GM19455 (cell line): ENCODE data around the gene MMP23B.

Source experiments
- ATAC-seq: cut with Tn5 transposase; IDR thresholded peaks from one replicate; pipeline ENCODE4 v1.9.1; 2021; ENCODE audit not compliant: unreplicated experiment

Gene MMP23B

DNA sequence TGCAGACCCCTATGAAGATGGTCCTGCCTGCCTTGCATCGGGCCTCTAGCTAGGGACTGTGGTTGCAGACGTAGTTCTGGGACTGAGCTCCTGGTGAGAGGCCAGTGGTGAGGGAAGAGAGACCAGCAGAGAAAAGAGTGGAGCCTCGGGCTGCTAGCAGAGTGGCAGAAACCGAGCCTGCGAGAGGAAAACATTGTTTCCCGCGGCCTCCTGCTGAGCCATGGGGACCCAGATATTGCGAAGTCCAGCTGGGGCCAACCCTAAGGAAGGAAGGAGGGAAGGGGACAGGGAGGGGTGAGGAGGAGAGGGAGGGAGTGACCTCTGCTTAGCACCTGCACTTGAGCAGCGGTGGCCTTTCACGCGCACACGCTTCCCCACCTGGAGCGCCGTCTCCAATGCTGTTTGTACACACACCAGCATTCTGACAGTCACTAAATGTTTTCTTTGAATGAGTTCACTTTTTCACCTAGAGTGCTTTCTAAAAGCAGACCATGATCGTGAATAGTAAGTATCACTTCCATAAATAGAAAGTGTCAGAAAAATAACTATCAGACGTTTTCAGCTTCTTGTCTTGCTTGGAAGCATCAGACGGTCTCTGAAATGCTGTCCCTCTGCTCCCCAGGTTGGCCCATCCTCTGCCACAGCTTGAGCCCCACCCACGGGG, 29.5 kb upstream of the MMP23B start:
- no peak for ATAC-seq

DNA sequence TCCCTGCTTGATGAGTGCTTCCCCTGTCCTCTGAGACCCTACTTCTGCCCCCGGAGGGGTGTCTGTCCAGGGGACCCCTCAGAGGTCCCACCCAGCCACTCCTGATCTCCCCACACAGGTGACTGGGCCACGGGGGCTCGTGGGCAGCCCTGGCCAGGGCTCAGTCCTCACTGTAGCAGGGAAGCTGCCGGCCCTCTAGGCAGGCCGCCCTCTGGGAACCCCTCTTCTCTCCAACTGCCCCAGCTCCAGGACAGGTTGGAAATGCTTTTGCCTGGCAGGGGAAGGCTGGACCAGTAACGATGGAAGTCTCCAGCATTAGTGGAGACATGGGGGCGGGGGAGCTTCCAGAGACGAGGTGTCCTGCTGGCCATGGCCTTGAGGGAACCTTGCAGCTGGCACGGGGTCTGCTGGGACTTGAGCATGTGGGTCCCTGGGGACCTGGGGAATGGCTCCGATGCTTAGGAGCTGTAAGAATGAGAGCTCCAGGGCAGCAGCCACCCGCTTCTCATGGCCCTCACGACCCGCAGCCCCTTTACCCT, 28.9 kb upstream of the MMP23B start:
- ATAC-seq = no peak

DNA sequence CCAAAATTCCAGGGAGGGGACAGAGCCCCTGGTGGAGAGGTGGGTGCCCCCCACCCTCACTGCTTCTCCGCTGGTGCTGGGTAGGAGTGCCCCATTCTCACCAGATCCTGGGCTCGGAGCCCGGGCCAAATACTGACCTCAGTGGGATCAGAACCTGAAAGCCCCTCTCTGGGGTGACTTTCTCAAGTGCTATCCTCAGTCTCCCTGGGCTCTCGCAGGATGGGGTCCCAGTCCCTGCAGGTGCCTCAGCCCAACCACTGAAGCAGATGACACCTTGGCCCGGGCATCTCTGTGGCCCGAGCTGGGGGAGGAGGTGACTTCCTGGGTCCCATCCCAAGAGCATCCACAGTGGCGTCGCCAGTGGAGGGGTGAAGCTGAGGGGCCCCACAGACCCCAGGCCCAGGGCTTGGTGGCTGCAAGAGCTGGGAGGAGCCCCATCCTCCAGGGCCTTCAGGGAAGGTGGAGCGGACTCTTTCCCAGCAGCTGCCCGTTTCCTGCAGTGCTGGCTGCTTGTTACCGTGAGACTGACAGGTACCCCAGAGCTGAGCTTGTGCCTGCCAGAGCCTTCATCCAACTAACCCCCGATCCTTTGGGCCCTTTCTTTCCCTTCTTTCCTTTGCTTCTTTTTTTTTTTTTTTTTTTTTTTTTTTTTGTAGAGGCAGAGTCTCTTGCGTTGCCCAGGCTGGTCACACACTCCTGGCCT, 28.2 kb upstream of the MMP23B start:
- ATAC-seq = no peak

DNA sequence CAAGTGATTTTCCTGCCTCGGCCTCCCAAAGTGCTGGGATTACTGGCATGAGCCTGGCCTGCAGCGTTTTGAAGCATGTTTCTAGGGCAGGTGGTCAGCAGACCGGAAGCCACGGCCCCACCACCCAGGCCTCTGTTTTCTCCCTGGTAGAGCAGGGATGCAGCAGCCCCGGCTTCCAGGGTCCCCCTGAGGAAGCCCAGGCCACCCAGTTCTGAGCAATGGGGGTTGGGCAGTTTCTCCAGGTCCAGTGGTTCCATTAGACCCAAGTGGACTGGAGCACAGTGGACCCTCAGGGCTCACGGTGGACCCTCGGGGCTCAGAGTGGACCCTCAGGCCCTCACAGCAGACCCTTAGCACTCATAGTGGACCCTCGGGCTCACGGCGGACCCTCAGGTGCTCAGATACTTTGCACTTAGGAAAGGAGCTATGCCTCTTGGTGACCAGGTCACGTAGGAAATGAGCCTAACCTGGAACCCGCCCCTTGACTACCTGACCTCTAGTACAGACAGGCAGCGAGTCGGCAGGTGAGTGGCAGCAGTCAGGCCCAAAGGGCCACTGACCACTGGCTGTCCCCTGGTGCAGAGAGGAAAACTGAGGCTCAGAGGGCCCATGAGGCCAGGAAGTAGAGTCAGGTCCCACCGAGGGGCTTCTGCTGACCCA, 27.5 kb upstream of the MMP23B start:
- no peak for ATAC-seq

DNA sequence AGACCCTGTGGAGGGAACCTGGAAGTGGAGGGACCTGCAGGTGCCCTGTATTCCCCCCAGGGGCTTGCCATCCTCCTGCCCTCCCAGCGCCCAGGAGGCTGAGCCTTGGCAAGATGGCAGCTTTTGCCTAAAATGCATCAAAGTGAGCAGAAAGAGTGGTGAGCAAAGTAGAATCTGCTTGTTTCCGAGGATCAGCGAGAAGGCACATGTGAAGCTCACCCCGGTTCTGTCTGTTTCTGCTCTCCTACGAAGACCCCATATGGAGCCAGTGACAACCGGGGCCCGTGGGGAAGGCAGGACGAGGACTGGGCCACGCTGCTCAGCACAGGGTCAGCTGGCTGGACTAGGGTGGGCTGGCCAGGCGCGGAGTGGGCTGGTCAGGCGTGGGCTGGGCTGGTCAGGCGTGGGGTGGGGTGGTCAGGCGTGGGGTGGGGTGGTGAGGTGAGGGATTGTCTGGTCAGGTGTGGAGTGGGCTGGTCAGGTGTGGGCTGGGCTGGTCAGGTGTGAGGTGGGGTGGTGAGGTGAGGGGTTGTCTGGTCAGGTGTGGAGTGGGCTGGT, 26.9 kb upstream of the MMP23B start:
- ATAC-seq = no peak

DNA sequence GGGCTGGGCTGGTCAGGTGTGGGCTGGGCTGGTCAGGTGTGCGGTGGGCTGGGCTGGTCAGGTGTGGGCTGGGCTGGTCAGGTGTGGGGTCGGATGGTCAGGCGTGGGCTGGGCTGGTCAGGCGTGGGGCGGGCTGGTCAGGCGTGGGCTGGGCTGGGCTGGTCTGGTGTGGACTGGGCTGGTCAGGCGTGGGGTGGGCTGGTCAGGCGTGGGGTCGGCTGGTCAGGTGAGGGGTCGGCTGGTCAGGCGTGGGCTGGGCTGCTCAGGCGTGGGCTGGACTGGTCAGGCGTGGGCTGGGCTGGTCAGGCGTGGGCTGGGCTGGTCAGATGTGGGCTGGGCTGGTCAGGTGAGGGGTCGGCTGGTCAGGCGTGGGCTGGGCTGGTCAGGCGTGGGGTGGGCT, 26.2 kb upstream of the MMP23B start:
- ATAC-seq = no peak

DNA sequence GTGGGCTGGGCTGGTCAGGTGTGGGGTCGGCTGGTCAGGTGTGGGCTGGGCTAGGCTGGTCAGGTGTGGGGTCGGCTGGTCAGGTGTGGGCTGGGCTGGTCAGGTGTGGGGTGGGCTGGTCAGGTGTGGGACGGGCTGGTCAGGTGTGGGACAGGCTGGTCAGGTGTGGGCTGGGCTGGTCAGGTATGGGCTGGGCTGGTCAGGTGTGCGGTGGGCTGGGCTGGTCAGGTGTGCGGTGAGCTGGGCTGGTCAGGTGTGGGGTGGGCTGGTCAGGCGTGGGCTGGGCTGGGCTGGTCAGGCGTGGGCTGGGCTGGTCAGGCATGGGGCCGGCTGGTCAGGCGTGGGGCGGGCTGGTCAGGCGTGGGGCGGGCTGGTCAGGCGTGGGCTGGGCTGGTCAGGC, 25.7 kb upstream of the MMP23B start:
- ATAC-seq = no peak

DNA sequence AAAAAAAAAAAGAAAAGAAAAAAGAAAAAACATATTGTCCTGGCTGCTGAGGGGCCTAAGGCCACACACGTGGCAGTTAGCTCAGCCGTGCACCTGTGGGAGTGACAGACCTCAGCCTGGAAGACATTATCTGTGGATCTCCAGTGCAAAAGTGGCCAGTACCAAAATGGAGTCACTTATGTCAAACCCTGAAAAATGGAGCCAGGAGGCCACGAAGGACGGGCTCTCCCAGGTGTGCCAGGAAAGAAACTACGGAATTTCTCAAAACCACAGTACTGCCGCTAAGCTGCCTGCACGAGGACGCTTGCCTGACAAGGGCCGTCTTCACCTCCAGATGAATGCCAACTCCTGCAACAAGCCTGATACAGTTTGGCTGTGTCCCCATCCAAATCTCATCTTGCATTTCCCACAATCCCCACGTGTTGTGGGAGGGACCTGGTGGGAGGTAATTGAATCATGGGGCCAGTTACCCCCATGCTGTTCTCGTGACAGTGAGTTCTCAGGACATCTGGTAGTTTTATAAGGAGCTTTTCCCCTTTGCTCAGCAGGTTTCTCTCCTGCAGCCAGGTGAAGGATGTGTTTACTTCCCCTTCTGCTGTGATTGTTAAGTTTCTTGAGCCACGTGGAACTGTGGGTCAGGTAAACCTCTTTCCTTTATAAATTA, 22.0 kb upstream of the MMP23B start:
- no peak for ATAC-seq

DNA sequence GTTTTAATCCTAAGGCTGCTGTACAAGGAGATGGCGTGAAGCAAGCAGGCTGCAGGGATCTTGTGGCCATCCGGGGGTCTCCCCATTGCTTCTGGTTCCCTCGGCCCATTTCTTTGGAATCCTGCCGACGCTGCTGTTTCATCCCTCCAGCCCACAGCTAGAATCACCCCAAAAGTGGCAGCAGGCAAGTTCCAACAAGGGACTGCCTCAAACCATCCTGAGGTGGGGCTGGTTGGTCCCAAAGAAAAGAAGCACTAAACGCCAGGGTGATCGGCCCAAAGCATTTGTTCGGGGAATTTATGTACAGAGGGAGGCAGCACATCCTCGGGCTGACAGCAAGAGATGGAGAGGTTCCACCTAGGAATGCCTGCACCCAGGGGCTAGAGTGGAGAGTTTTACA, 21.2 kb upstream of the MMP23B start:
- no peak for ATAC-seq

DNA sequence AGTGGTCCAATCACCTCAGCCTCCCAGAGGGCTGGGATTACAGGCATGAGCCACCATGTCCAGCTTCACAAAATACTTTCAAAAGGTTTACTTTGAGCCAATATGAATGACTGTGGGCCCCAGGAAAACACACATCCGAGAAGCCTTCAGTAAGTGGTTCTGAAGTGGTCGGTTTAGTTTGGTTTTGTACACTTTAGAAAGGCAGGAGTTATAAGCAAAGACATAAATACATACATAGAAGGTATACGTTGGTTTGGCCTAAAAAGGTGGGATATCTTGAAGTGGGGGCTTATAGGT, 19.9 kb upstream of the MMP23B start:
- ATAC-seq = no peak

DNA sequence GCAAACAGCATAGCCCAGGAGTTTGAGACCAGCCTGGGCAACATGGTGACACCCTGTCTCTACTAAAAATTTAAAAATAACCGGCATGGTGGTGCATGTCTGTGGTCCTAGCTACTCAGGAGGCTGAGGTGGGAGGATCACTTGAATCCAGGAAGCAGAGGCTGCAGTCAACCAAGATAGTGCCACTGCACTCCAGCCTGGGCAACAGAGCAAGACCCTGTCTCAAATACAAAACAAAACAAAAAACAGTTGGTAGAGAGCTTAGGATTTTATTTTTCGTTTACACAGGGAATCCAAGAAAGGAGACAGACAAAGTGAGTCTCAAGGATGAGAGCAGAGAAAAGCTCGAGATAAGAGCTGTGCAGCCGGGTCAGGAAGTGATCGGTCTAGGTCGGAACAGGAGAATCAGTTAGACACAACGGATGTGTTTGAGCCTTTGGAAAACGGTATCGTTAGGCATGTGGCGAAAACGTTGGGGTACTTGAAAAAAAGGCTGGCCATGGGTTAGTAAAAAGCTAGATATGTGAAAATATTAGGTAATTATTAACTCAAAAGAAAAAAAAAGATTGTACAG, 18.4 kb upstream of the MMP23B start:
- ATAC-seq = no peak

DNA sequence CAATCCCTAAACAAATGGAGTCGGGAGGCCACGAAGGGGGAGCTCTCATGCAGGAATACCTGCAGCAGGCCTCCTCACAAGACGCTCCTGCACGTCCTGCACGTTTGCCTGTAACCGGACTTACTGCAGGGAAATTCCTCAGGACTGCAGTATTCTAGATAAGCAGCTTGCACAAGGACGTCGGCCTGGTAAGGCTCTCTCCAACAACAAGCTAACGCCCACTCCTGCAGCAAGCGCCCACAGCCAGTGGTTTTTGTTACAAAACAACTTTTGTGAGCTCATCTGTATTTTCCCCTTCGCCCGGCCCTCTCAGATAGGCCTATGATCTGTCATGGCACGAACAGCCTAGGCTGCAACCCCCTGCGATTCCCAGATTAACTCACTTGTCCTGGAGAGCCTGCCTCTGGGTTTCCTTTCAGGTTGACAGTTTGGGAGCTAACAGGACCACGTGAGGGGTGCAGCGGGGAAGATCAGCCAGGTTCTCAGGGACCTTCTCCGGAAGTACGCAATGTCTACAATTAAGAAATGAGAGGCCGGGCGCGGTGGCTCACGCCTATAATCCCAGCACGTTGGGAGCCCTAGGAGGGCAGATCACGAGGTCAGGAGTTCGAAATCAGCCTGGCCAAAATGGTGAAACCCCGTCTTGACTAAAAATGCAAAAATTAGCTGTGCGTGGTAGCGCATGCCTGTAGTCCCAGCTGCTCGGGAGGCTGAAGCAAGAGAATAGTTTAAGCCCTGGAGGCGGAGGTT, 17.6 kb upstream of the MMP23B start:
- no peak for ATAC-seq

DNA sequence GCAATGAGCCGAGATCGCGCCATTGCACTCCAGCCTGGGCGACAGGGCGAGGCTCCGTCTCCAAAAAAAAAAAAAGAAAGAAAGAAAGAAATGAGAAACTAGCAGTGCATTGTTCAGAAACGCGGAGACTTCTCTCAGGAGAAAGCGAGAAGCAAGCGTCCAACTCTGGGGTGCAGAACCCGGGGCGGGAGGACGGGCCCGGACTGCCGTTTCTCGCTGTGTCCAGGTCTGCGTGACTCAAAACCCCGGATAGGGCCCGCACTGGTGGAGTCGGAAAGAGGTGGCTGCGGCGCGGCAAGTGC, 17.1 kb upstream of the MMP23B start:
- ATAC-seq = no peak

DNA sequence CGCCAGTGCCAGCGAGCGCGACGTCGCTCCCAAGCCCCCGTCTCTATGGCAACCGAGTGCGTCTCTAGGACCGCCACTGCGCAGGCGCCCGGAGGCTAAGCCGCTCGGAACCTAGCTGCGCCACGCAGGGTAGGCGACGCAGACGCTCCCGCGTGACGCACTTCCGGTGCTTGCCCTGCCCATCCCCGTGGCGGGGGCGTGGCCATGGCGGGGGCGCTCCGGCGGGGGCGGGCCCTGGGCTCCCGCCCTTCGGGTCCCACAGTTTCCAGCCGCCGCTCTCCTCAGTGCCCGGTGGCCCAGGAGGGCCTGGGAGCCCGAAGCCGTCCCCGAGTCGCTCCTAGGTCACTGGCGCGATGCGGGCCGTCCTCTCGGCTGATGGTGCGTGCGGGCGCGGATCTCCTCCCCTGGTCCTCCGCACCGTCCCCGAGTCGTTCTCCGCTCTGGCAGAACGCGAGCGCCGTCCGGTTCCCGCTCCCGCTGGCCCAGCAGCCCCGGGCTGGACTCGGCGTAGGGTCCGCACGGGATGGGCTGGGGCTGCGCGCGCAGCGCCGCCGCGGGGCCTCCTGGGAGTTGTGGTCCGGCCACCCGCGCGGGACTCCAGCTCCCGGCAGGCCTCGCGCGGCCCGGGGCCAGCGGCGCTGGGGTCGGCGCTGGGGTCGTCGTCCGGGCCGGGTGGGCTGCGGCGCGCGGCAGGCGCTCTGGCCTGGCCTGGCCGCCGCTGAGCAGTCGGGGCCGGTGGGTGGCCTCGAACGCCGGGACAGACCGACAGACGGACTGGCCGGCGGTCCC, 16.5 kb upstream of the MMP23B start, which contains the start of gene MIB2:
Gene MIB2, plus strand, starts transcription at position 245 of the 789 bp plus-strand sequence. CDS start 7,953 bp downstream, outside the sequence.
- ATAC-seq = peak; percentile 72

DNA sequence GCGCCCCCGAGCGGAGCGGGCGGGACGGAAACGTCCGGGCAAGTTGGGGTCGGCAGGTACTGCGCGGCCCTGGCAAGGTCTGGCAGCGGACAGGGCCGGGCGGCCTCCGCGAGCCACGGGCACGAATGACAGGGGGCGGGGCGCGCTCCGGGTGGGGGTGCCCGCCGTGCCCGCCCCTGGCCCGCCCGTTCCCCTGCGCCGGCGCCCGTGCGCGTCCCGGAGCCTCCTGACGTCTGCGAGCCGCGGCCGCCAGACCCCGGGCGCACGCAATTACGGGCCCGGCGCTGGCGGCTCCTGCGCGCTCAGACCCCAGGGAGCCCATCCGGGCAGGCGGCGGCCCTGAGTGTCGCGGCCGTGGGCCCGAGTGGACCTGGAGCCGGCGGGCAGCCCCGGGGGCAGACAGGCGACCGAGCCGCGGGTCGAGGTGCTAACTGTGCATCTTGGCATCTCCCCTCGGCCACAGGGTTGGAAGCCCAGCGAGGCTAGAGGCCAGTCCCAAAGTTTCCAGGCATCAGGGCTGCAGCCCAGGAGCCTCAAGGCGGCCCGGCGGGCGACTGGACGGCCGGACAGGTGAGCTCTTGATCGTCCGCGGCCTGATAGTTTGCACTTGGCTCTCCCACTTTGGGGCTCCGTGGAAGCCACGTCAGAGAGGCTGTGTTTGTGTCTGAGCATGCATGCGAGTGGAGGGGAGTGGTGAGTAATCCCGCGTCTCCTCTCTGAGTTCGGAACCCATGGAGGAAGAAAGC, 15.8 kb upstream of the MMP23B start:
- ATAC-seq = peak; percentile 30

DNA sequence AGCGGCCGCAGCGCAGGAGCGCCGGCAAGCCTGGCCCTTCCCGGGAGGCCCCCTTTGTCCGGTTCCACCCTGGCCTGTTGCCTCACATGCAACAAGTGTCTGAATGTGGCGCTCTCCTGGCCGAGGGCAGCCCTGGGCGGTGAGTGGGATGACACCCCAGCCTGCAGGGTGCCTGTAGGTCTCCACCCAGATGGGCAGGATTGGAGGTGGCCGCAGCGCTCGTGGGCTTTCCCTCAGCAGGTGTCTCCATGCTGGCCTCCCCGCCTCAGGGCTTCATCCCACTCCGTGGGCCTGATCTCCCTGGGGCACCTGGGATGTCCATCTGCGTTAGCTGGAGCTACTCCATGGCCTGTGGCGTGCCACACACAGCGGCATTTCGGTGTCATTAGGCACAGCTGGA, 15.1 kb upstream of the MMP23B start:
- ATAC-seq = no peak

DNA sequence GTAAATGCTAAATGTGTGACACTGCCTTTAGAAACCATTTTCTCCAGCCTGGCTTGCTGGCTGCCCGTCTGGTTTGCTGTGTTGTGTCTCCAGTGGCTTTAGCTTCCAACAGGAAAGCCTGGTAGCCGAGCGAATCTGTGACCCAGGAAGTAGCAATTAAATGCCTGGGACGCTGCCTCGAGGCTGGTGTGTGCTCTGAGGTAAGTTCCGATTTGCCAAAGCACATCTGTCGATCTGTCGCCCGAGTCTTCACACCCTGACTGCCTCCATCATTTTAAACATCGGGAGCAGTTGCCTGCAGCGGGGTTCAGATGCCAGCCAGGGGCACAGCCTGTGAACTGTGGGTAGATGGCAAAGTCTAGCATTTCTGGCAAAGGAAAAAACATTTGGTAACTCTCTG, 14.5 kb upstream of the MMP23B start:
- no peak for ATAC-seq

DNA sequence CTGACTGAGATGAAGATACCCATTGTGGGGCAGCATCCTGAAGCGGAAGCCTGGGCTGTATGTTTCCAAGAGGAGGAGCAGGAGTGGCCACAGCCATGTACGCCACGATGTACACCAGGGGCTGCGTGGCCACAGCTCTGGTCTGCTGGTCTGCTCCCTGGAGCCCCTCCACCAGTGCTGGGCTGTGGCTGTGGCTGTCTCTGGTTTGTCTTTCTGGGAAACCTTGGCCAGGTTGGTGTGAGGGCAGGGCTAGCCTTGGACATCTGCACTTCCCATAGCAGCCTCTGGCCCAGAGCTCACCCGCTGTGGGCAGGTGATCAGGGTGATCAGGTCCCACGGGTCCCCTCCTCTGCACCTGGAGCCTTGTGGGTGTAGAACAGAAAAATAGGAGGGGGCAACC, 14.0 kb upstream of the MMP23B start:
- no peak for ATAC-seq
